Superior temporal gyrus (tissue), 1 donor: ENCODE measurements around the gene SKOR1.

Source experiments
- DNase-seq: peaks from one replicate; pipeline ENCODE4 v3.0.0-alpha.2; 2016; ENCODE audit errors: extremely low spot score

Gene SKOR1

DNA sequence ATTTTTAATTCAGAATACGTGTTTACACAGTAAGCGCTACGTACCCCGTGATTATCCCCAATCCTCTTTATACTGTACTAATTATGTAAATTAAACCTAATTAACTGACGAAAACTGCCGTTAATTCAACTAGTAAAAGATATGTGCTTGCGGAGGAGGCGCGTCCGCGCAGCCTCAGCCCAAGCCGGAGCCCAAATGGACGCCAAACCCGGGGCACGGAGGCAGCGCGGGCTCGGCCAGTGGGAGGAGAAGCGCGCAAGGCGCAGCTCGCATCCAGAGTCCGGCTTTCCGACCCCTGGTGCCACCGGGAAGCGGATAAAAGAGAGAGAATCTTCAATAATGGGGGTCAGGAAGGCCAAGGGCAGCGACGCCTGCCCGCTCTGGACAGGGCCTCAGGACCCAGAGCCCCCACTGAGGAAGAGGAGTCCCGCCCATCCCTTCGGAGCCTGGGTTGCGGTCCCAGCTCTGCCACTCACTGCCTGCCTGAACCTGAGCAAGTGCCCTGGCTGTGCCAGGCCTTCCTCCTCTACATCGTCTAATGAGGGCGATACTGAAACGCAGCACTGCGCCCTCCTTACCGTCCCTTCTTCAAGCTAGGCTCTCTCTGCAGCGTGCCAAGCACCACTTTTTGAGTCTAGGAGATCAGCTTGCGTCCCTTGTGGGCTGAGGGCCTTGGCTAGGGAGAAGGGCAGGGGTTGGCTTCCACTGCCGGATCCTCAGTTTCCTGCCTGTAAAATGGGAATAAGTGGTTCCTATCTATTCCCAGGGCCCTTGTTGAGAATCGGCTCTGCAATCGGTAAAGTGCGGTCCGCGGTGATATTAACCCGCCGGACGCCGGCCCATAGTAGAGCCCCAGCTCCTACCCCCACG lies 5.0 kb upstream of the SKOR1 start:
- no peak for DNase-seq

DNA sequence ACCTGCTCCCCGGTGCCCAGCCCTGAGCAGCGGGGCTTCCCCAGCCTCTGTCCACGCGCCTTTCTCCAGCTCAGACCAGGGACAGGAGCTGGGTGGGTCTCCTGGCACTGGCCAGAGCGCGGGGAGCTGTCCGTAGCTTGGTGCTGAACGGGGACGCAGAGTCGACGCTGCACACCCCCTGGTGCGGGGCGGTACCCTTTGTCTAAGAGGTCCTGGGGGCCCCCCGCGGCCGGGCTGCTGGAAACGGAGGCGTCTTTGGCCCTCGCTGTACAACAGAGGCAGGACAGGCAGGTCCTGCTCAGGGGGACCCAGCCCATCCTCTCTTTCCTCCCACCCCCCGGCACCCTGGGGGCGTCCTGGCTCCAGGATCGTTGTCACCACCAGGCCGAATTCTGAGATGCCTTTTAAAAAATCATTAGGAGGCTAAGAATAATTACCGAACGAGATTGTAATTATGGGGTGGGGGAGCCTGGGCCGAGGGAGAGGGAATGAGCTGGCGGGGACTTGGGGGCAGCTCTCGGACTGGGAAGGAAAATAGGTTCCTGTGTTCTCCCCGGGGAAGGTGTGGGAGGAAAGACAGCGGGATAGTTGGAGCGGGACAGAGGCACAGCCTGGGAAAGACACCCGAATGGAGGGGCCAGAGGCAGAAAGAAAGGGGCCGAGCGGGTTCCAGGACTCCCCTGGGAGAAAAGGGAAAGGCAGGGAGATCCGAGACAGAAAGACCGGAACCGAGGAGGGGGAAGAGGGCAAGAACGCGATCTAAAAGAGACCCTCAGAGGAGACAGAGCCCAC lies 4.1 kb upstream of the SKOR1 start:
- no peak for DNase-seq

DNA sequence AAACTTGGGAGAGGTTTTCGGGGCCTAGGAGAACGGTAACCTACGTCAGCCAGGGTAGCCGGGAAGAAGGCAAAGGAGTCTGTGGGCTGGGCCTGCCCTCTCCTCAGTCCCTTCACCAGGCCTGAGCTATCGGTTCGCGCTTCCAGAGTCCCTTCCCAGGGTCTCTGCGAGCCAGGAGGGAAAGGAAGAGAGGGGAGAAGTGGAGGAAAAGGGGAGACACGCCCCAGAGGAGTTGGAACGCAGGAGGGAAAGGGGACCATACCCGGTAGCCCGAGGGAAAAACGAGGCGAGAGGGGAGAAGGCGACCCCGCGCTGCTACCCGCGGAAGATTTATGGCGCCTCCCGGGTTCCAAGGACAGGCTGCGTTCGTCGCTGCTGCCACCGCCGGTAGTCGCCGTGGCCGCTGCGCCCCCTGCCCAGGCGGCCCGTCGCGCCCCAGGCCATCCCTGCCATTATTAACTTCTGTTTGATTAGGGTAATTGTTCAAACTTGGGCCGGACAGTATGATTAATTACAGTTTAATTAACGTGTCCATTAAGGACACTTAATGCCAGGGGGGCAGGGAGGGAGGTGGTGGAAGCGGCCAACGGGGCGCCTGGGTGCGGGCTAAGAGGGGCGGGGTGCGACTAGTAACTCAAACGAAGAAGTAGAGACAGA lies 3.4 kb upstream of the SKOR1 start:
- DNase-seq, result no peak

DNA sequence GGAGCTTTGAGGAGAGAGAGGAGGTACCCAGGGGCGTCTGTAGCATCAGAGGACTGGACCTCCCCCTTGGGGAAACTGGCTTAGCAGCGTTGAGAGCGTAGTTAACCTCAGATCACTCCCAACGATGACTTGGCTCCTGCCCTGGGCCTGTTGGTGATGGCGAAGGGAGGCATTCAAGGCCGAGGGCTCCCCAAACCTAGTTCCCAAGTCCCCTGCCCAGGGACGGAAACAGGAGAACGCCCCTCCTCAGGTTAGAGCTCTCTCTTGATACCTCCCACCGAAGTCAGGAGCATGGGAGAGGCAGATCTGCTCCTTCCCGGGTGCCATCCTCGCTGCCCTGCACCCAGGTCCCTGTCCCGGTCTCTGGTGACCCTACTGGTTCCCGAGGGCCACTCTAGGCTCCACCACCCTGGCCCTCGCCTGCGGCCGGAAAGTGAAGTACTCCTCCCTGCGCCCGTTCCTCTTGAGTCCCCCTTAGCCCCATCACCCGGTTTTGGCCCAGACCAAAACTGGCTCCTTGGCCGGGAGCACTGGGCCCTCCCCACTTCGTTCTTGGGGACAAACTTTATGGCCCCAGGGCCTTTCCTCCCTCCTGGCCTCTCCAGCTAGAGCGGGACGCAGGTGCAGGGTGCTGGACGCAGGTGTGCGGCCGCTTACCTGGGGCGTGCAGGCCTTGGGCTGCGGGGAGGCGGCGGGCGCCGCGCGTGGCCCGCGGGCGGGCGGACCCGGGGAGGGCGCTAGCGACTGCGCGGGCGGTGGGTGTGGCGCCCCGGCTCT lies 2.6 kb upstream of the SKOR1 start:
- DNase-seq, result no peak

- no peak for DNase-seq
Measured at GRCh38 chr15:67823314-67824196, 1.8 kb upstream of the SKOR1 start.

DNA sequence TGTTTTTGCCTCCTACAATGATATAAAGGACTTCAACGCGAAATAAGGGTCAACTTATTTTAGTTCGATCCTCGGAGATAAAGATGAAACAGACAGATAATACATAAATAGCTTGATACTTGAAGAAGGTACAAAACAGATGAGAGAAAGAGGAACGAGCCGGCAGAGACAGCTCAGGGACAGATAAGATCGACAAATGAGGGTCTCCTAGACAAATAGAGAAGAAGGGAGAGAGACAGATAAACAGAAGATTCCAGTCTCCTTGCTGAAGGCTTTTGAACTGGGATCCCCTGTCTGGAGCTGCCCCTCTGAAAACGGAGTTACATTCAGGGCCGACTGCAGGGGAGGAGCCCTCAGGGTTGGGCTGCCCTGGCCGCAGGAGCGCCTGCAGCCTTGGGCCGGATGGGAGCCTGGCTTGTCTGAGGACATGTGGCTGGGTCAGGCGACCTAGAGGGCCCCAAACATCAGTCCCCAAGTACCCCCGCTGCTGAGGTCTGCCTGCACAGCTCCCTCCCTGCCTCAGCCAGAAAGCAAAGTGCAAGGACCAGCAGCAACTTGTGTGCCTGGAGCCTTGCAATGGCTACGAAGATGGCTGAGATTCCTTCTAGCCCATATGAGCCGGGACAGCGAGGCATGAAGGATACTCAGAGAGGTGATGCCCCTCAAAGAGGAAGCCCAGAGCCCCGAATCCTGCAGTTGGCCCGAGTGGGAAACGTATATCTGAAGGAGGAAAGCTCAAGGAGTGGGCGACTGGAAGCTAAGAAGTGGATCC lies 926 bp upstream of the SKOR1 start:
- DNase-seq, result no peak

- DNase-seq, result no peak
Measured at GRCh38 chr15:67825881-67826716, 790 bp downstream of the SKOR1 start.

- DNase-seq, result no peak
Measured at GRCh38 chr15:67826717-67827561, 1.6 kb downstream of the SKOR1 start.

DNA sequence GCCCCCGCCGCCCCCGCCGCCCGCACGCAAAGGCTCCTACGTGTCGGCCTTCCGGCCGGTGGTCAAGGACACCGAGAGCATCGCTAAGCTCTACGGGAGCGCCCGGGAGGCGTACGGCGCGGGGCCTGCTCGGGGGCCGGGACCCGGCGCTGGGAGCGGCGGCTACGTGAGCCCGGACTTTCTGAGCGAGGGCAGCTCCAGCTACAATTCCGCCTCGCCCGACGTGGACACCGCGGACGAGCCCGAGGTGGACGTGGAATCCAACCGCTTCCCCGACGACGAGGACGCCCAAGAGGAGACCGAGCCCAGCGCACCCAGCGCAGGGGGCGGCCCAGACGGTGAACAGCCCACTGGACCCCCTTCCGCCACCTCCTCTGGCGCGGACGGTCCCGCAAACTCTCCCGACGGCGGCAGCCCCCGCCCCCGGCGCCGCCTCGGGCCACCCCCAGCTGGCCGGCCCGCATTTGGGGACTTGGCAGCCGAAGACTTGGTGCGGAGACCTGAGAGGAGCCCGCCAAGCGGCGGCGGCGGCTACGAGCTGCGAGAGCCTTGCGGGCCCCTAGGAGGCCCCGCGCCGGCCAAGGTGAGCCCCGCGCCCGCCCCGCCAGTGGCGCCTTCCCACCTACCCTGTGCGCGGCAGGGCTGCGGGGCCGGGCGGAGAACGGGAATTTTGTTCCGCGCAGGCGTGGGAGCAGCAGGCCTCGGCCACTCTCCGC lies 2.4 kb downstream of the SKOR1 start:
- DNase-seq, result no peak

GRCh38 chr15:67828278-67828968 lies 3.1 kb downstream of the SKOR1 start:
- no peak for DNase-seq

- DNase-seq, result no peak
Measured at GRCh38 chr15:67828969-67829646, 3.8 kb downstream of the SKOR1 start.

DNA sequence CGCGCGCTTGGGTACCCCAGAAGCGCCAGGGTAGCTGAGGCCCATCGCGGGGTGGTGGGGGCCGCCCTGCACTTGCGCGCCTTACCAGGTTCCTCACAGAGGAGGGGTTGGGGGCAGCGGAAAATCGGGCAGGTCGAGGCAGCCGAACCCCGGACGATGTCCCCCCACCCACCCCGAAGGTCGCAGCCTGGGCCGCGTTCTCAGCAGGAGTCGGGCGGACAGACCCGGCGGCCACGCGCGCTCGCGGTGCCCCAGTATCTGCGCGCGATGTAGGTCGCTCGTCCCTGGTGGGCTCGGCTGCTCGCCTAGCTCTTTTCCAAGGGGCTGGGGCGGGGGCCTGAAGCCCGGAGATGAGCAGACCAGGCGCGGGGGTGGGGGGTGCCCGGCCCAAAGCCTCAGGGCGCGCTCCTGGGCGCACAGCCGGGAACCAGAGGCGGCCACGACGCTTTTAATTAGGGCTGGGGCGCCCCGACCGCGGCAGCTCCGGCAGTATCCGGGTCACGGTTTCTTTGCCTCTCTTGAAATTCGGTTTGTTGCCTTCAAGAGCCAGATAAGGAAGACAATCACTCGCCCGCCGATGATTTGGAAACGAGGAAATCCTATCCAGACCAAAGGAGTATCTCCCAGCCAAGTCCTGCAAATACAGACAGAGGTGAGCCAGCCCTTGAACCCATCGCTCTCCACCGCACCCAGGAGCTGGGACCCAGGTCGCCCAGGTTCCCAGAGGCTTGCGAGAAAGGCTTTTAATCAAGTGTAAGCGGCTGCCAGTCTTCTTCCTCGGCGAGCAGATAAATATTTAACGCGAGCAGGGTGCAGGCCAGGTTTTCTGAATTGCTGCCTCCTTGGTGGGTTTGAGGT lies 4.6 kb downstream of the SKOR1 start:
- DNase-seq, result no peak

GRCh38 chr15:67831363-67831762 lies 6.1 kb downstream of the SKOR1 start:
- no peak for DNase-seq

DNA sequence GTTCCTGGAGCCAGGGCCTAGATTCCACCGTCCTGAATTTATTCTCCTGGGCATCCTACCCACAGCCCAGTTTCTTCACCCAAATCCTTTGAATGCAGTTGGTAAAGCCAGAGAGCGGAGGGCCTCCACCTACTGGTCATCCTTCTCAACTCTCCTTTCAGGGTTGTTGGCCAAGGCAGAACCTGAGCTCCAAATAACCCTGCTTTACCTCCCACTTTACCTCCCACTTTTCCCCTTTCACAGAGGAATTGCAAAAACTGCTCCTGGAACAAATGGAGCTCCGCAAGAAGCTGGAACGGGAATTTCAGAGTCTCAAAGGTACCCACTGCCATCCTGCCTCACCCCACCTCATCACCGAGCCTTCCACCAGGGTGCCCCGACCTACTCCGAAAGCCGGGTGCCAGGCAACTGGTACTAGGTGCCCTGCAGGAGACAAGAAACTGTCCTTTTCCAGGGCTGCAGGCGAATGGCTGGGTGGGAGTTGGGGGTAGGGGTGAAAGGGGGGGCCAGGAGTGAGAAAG lies 6.8 kb downstream of the SKOR1 start:
- DNase-seq, result no peak
